Panc1 (cell line): ENCODE measurements around the gene DAGLA. TPM values are rescaled to one million over a fixed set of nuclear protein-coding genes. Genes with fewer than 3 reads are reported as not detected.

ENCODE experiments used
- ATAC-seq: fragments of 200-7000 bp; cut with Tn5 transposase; 2 replicates; pipeline ENCODE4 v1.9.1; 2020; ENCODE audit warnings: mild to moderate bottlenecking, moderate library complexity
- BruUV-seq: library from RNA; stranded (reverse); fragments of 400-500 nt; replicated peaks from 2 replicates; lab custom pipeline; 2021; lab: Mats Ljungman, UMichigan
- CTCF ChIA-PET: fragments of 300-600 bp; sonication (Branson Sonifier 250); formaldehyde crosslinking; loops from one replicate; lab custom pipeline; 2022; ENCODE audit warnings: antibody characterized with exemption; lab: Charles Lee
- POLR2A ChIA-PET: fragments of 300-600 bp; sonication (Branson Sonifier 250); formaldehyde crosslinking; loops from one replicate; lab custom pipeline; 2022; ENCODE audit warnings: antibody characterized with exemption; lab: Charles Lee
- DNase-seq: peaks from one replicate; pipeline ENCODE4 v3.0.0-alpha.2; 2010; ENCODE audit warnings: low read depth, low spot score
- H3K27ac ChIP-seq: 2 replicates; pipeline ENCODE4 v1.5.1; 2011; ENCODE audit warnings: mild to moderate bottlenecking, low read length, inconsistent platforms
- H3K27me3 ChIP-seq: fragments of 200-500 bp; sonication (Bioruptor generic); 2 replicates; pipeline ENCODE4 v1.6.0; 2014; ENCODE audit warnings: low read length, inconsistent platforms; ENCODE audit not compliant: control insufficient read depth, insufficient read depth
- H3K36me3 ChIP-seq: fragments of 200-500 bp; sonication (Bioruptor generic); 2 replicates; pipeline ENCODE4 v1.5.1; 2014; ENCODE audit warnings: inconsistent platforms, mild to moderate bottlenecking, low read length, moderate library complexity; ENCODE audit not compliant: control insufficient read depth, insufficient read depth
- H3K4me1 ChIP-seq: 2 replicates; pipeline ENCODE4 v1.5.1; 2011; ENCODE audit warnings: inconsistent platforms, mild to moderate bottlenecking, low read length, moderate library complexity; ENCODE audit not compliant: control insufficient read depth, insufficient read depth
- H3K4me3 ChIP-seq, 2 experiments: 2 replicates each; pipeline ENCODE4 v1.5.1; 2011 to 2012; ENCODE audit warnings: low read depth in 2 of 2, low read length in 2 of 2, mild to moderate bottlenecking in 2 of 2, inconsistent platforms in 1 of 2, moderate library complexity in 1 of 2
- H3K9me3 ChIP-seq: fragments of 200-500 bp; sonication (Bioruptor generic); 2 replicates; pipeline ENCODE4 v1.5.1; 2014; ENCODE audit warnings: low read depth, mild to moderate bottlenecking, inconsistent platforms, low read length, moderate library complexity; ENCODE audit not compliant: control insufficient read depth, insufficient read depth
- POLR2AphosphoS5 ChIP-seq: IDR thresholded peaks from 2 replicates; pipeline ENCODE4 v1.6.1; 2012; ENCODE audit warnings: mild to moderate bottlenecking, low read depth, low read length, moderate library complexity
- SIN3A ChIP-seq: IDR thresholded peaks from 2 replicates; pipeline ENCODE4 v1.6.1; 2012; ENCODE audit warnings: low read depth, mild to moderate bottlenecking, low read length, moderate library complexity, borderline replicate concordance; ENCODE audit not compliant: insufficient read depth
- TCF7L2 ChIP-seq: IDR thresholded peaks from 2 replicates; pipeline ENCODE4 v1.6.1; 2011; ENCODE audit warnings: mild to moderate bottlenecking, low read depth, low read length, inconsistent platforms
- in situ Hi-C: cut with HindIII; loops from 2 replicates; pipeline ENCODE4 v1.10.0; 2016; ENCODE audit warnings: low sequenced_read_pairs, low pct_unique_long_range_greater_than_20kb
- intact Hi-C: fragments of 100-400 bp; cut with micrococcal nuclease; formaldehyde crosslinking; loops from one replicate; pipeline ENCODE4 v1.10.0; 2022; ENCODE audit not compliant: unreplicated experiment
- total RNA-seq: library from RNA; stranded (reverse); gene quantifications from one replicate; pipeline ENCODE4 v1.2.1, GENCODE V29; 2021; ENCODE audit not compliant: unreplicated experiment
- TF ChIP-seq, protein P1 (sequence below), 2 experiments: IDR thresholded peaks; 2 replicates each; pipeline ENCODE4 v1.6.1; 2011 to 2012; ENCODE audit warnings: low read depth in 2 of 2, control low read depth in 1 of 2, low read length in 1 of 2, mild to moderate bottlenecking in 1 of 2, moderate library complexity in 1 of 2; ENCODE audit not compliant: insufficient read depth in 1 of 2
- TF ChIP-seq, protein P2 (sequence below): fragments of 450-650 bp; IDR thresholded peaks from 2 replicates; pipeline ENCODE4 v1.5.1; 2017; ENCODE audit warnings: mild to moderate bottlenecking

Gene DAGLA
- total RNA-seq, 1 experiment from 2014 or later: 6.4 TPM

DNA sequence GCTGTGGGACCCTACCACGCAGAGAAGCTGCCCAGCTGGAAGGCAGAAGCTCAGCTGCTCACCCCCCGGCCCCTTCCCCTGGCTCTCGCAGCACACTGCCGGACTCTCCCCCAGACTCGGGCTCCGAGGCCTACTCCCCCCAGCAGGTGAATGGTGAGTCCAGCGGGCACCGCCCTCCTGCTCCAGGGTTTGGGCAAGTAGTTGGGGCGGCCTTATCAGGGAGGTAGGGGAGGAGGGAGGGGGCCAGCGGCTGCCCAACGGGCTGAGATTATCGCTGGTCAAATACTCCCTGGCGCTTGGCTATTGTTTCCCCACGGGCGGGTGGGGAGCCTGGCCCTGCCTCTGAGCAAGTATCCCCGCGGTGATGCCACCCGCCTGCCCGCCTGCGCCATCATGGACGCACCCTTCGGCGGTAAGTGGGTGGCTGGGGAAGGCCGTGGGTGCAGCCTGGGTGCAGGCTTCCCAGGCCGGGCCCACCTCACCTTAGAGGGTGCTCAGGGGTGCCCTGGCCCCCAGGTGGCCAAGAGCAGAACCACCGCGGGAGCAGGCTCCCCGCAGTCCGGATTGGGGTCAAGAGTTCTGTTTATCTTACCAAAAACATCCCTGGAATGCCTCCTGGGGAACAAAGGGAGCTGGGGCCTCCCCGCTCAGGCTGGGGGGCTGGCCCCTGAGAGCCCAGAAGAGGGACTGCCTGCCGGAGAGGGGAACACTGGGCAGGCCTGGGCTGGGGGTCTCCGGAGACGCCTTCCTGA, 89.2 kb downstream of the DAGLA start:
- peaks cover 10% of the 10 kb centered on the region for H3K4me1 ChIP-seq
- H3K4me3 ChIP-seq: no peak overlapping the region
- ATAC-seq (no peak), DNase-seq (no peak)
- no peaks in the 10 kb centered on the region for H3K36me3 ChIP-seq
- H3K9me3 ChIP-seq: no peaks in the 10 kb centered on the region
- no peaks in the 10 kb centered on the region for H3K27me3 ChIP-seq
- POLR2A ChIA-PET: no interaction called here
- TF ChIP-seq SIN3A (no peak), POLR2AphosphoS5 (no peak), TCF7L2 (no peak)
- TF ChIP-seq, protein P1, sequence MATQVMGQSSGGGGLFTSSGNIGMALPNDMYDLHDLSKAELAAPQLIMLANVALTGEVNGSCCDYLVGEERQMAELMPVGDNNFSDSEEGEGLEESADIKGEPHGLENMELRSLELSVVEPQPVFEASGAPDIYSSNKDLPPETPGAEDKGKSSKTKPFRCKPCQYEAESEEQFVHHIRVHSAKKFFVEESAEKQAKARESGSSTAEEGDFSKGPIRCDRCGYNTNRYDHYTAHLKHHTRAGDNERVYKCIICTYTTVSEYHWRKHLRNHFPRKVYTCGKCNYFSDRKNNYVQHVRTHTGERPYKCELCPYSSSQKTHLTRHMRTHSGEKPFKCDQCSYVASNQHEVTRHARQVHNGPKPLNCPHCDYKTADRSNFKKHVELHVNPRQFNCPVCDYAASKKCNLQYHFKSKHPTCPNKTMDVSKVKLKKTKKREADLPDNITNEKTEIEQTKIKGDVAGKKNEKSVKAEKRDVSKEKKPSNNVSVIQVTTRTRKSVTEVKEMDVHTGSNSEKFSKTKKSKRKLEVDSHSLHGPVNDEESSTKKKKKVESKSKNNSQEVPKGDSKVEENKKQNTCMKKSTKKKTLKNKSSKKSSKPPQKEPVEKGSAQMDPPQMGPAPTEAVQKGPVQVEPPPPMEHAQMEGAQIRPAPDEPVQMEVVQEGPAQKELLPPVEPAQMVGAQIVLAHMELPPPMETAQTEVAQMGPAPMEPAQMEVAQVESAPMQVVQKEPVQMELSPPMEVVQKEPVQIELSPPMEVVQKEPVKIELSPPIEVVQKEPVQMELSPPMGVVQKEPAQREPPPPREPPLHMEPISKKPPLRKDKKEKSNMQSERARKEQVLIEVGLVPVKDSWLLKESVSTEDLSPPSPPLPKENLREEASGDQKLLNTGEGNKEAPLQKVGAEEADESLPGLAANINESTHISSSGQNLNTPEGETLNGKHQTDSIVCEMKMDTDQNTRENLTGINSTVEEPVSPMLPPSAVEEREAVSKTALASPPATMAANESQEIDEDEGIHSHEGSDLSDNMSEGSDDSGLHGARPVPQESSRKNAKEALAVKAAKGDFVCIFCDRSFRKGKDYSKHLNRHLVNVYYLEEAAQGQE (IDR thresholded peaks at IDR 0.05; ENCODE audit: insufficient read depth in 1 of 2, low read depth in 2 of 2, low read length in 1 of 2): no peak
- TF ChIP-seq, protein P2, sequence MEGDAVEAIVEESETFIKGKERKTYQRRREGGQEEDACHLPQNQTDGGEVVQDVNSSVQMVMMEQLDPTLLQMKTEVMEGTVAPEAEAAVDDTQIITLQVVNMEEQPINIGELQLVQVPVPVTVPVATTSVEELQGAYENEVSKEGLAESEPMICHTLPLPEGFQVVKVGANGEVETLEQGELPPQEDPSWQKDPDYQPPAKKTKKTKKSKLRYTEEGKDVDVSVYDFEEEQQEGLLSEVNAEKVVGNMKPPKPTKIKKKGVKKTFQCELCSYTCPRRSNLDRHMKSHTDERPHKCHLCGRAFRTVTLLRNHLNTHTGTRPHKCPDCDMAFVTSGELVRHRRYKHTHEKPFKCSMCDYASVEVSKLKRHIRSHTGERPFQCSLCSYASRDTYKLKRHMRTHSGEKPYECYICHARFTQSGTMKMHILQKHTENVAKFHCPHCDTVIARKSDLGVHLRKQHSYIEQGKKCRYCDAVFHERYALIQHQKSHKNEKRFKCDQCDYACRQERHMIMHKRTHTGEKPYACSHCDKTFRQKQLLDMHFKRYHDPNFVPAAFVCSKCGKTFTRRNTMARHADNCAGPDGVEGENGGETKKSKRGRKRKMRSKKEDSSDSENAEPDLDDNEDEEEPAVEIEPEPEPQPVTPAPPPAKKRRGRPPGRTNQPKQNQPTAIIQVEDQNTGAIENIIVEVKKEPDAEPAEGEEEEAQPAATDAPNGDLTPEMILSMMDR: no peak
- in situ Hi-C loops: no loop called here
- H3K27ac ChIP-seq: no peak overlapping the region
- CTCF ChIA-PET: no interaction called here
- no TSS peak for BruUV-seq
- intact Hi-C loops: no loop called here

DNA sequence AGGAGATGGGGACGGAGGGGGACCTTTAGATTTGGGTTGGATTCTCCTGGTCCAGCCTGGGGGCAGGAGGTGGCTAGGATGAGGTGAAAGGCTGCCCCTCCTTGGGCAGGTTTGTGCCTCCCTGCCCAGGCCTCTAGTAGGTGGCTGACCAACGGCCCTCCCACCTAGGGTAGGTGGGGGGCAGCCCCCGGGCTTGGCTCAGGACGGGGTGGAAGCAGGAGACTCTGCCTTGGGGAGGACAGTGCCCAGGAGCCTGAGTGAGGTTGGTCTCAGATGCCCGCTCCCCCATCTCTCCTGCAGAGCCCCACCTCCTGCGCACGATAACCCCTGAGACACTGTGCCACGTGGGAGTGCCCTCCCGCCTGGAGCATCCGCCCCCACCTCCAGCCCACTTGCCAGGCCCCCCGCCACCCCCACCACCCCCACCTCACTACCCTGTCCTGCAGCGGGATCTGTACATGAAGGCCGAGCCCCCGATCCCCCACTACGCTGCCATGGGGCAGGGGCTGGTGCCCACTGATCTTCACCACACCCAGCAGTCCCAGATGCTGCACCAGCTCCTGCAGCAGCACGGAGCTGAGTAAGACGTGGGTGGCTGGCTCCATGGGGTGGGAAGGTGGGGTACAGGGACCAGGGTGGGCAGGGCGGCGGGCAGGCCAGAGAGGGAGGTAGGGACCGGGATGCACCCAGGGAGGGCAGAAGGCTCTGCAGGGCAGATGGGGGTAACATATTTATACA, 89.9 kb downstream of the DAGLA start:
- Histone ChIP-seq H3K4me1 (peaks cover 10% of the 10 kb centered on the region), H3K27ac (no peak overlapping the region), H3K4me3 (no peak overlapping the region), H3K36me3 (no peaks in the 10 kb centered on the region), H3K9me3 (no peaks in the 10 kb centered on the region), H3K27me3 (no peaks in the 10 kb centered on the region)
- ATAC-seq (no peak), DNase-seq (no peak)
- no peak for TF ChIP-seq TCF7L2
- TF ChIP-seq SIN3A: no peak
- TF ChIP-seq, protein P1 (IDR thresholded peaks at IDR 0.05; ENCODE audit: insufficient read depth in 1 of 2, low read depth in 2 of 2, low read length in 1 of 2): no peak
- TF ChIP-seq POLR2AphosphoS5: no peak
- ChIA-PET POLR2A (no interaction called here), CTCF (no interaction called here)
- intact Hi-C loops (no loop called here), in situ Hi-C loops (no loop called here)
- no TSS peak for BruUV-seq
